Tibial artery (tissue), 4 donors: ENCODE data around the gene NFKBIB.

Experiments
- DNase-seq, 2 donors: peaks; one replicate each; pipeline ENCODE4 v3.0.0-alpha.2; 2019
- H3K27ac ChIP-seq, 2 donors: fragments of 200-600 bp; sonication (generic) in 1 of 2; 1 replicate in 1 of 2; 2 replicates in 1 of 2; pipeline ENCODE4 v1.5.1; 2018 to 2019; ENCODE audit warnings: mild to moderate bottlenecking in 1 of 2
- H3K27me3 ChIP-seq, 2 donors: fragments of 200-600 bp; sonication (generic) in 1 of 2; one replicate each; pipeline versions ENCODE4 v1.5.1 to v1.6.0; 2016 to 2019
- H3K36me3 ChIP-seq, 3 donors: fragments of 200-600 bp; sonication (generic) in 2 of 3; one replicate each; pipeline ENCODE4 v1.5.1; 2016 to 2019; ENCODE audit warnings: mild to moderate bottlenecking in 2 of 3
- H3K4me1 ChIP-seq, 4 donors: fragments of 200-600 bp; sonication (generic) in 2 of 4; 1 replicate in 3 of 4; 2 replicates in 1 of 4; pipeline ENCODE4 v1.5.1; 2016 to 2019
- H3K4me3 ChIP-seq, 2 donors: fragments of 200-600 bp; sonication (generic) in 1 of 2; 1 replicate in 1 of 2; 2 replicates in 1 of 2; pipeline ENCODE4 v1.5.1; 2018 to 2019; ENCODE audit warnings: mild to moderate bottlenecking in 2 of 2
- H3K9me3 ChIP-seq, 3 donors: fragments of 200-600 bp; sonication (generic) in 1 of 3; one replicate each; pipeline ENCODE4 v1.5.1; 2016 to 2019
- CTCF ChIP-seq, 2 experiments: fragments of 200-600 bp in 1 of 2; fragments of 450-650 bp in 1 of 2; IDR thresholded peaks; one replicate each; pipeline ENCODE4 v1.5.1; 2017 to 2019; ENCODE audit warnings: antibody characterized with exemption in 2 of 2, mild to moderate bottlenecking in 1 of 2, moderate library complexity in 1 of 2
- intact Hi-C: fragments of 100-400 bp; cut with DNase I; formaldehyde crosslinking; loops from one replicate; pipeline ENCODE4 v1.15.0; 2023; ENCODE audit warnings: low total_unique reads

NFKBIB gene

GRCh38 chr19:38911388-38912001, 11.7 kb downstream of the NFKBIB start:
- no peak for TF ChIP-seq CTCF (IDR thresholded peaks at IDR 0.05)
- no peaks in the 10 kb centered on the region for H3K4me1 ChIP-seq
- peaks cover 17 to 46% (median 20%) of the 10 kb centered on the region in 3 donors for H3K36me3 ChIP-seq
- H3K27me3 ChIP-seq, result peaks cover 0 to 17% of the 10 kb centered on the region in 2 donors
- no peak overlapping the region for H3K4me3 ChIP-seq
- no peak overlapping the region for H3K27ac ChIP-seq
- no peak for DNase-seq
- intact Hi-C loops, result no loop called here
- H3K9me3 ChIP-seq, result no peaks in the 10 kb centered on the region

GRCh38 chr19:38912600-38913514, 13.1 kb downstream of the NFKBIB start:
- no peak for TF ChIP-seq CTCF (IDR thresholded peaks at IDR 0.05)

GRCh38 chr19:38913958-38914357, 14.2 kb downstream of the NFKBIB start:
- no peak overlapping the region for H3K4me3 ChIP-seq
- H3K27ac ChIP-seq, result no peak overlapping the region
- TF ChIP-seq CTCF (IDR thresholded peaks at IDR 0.05), result no peak
- no peaks in the 10 kb centered on the region for H3K9me3 ChIP-seq
- peaks cover 0 to 17% of the 10 kb centered on the region in 2 donors for H3K27me3 ChIP-seq
- no peaks in the 10 kb centered on the region for H3K4me1 ChIP-seq
- peaks cover 0 to 22% (median 0%) of the 10 kb centered on the region in 3 donors for H3K36me3 ChIP-seq
- intact Hi-C loops, result no loop called here
- no peak for DNase-seq

More at GRCh38 chr19:38912600-38913514, 13.1 kb downstream of the NFKBIB start:
- Histone ChIP-seq H3K27ac (no peak overlapping the region), H3K36me3 (peaks cover 4 to 32% (median 8%) of the 10 kb centered on the region in 3 donors), H3K4me1 (no peaks in the 10 kb centered on the region), H3K9me3 (no peaks in the 10 kb centered on the region), H3K27me3 (peaks cover 0 to 17% of the 10 kb centered on the region in 2 donors), H3K4me3 (no peak overlapping the region)
- intact Hi-C loops, result no loop called here
- no peak for DNase-seq

- Histone ChIP-seq H3K27me3 (peaks cover 0 to 17% of the 10 kb centered on the region in 2 donors), H3K9me3 (no peaks in the 10 kb centered on the region), H3K4me1 (no peaks in the 10 kb centered on the region), H3K27ac (no peak overlapping the region), H3K4me3 (no peak overlapping the region), H3K36me3 (peaks cover 0 to 16% (median 0%) of the 10 kb centered on the region in 3 donors)
- no peak for DNase-seq
- TF ChIP-seq CTCF (IDR thresholded peaks at IDR 0.05), result no peak
- intact Hi-C loops, result no loop called here
Observed at GRCh38 chr19:38915329-38916321, 15.9 kb downstream of the NFKBIB start.

- Histone ChIP-seq H3K4me3 (no peak overlapping the region), H3K27me3 (no peaks in the 10 kb centered on the region), H3K4me1 (no peaks in the 10 kb centered on the region), H3K36me3 (peaks cover 0 to 32% (median 4%) of the 10 kb centered on the region in 3 donors), H3K9me3 (no peaks in the 10 kb centered on the region), H3K27ac (no peak overlapping the region)
- DNase-seq, result peak in 1 of 2 donors; percentile 39
- no peak for TF ChIP-seq CTCF (IDR thresholded peaks at IDR 0.05)
- intact Hi-C loops, result no loop called here
Observed at GRCh38 chr19:38917516-38917915, 17.7 kb downstream of the NFKBIB start.
